Measurements from ENCODE around the gene PEAR1.

- TF ChIP-seq, protein P1, sequence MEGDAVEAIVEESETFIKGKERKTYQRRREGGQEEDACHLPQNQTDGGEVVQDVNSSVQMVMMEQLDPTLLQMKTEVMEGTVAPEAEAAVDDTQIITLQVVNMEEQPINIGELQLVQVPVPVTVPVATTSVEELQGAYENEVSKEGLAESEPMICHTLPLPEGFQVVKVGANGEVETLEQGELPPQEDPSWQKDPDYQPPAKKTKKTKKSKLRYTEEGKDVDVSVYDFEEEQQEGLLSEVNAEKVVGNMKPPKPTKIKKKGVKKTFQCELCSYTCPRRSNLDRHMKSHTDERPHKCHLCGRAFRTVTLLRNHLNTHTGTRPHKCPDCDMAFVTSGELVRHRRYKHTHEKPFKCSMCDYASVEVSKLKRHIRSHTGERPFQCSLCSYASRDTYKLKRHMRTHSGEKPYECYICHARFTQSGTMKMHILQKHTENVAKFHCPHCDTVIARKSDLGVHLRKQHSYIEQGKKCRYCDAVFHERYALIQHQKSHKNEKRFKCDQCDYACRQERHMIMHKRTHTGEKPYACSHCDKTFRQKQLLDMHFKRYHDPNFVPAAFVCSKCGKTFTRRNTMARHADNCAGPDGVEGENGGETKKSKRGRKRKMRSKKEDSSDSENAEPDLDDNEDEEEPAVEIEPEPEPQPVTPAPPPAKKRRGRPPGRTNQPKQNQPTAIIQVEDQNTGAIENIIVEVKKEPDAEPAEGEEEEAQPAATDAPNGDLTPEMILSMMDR (IDR thresholded peaks at IDR 0.05): no peak
- TF ChIP-seq POLR2A (IDR thresholded peaks at IDR 0.05) (no peak), EP300 (IDR thresholded peaks at IDR 0.05) (no peak), POLR2AphosphoS5 (IDR thresholded peaks at IDR 0.05) (no peak)
Measured at GRCh38 chr1:156914440-156914856, 20.9 kb downstream of the PEAR1 start.
